GM12878 (cell line): ENCODE measurements around the gene LRP8. TPM values are rescaled to one million over a fixed set of nuclear protein-coding genes. Genes with fewer than 3 reads are reported as not detected.
A peak's percentile ranks its signal among the peaks of the same experiment; 100 is the strongest.

ENCODE experiments used
- ATAC-seq: fragments of 200-7000 bp; cut with Tn5 transposase; 3 replicates; pipeline ENCODE4 v1.9.1; 2020; ENCODE audit warnings: mild to moderate bottlenecking, moderate library complexity
- BruUV-seq: library from RNA; stranded (reverse); fragments of 400-500 nt; replicated peaks from 2 replicates; lab custom pipeline; 2021; lab: Mats Ljungman, UMichigan
- CTCF ChIA-PET: fragments of 300-600 bp; sonication (Branson Sonifier 250); formaldehyde crosslinking; extraction: SDS; loops from one replicate; lab custom pipeline; 2021; ENCODE audit warnings: inconsistent platforms; lab: Yijun Ruan, JAX
- POLR2A ChIA-PET: fragments of 350-600 bp; formaldehyde crosslinking; extraction: SDS; loops from one replicate; lab custom pipeline; 2021; ENCODE audit warnings: inconsistent platforms; lab: Charles Lee
- RAD21 ChIA-PET: fragments of 300-600 bp; sonication (Branson Sonifier 250); formaldehyde crosslinking; loops from one replicate; lab custom pipeline; 2023; ENCODE audit warnings: antibody characterized with exemption; ENCODE audit not compliant: unreplicated experiment; lab: Charles Lee
- SMC1A ChIA-PET: fragments of 300-600 bp; sonication (Branson Sonifier 250); formaldehyde crosslinking; loops from one replicate; lab custom pipeline; 2023; ENCODE audit not compliant: unreplicated experiment, uncharacterized antibody; lab: Charles Lee
- DNase-seq: peaks from one replicate; pipeline ENCODE4 v3.0.0-alpha.2; 2011; ENCODE audit warnings: low read depth, low spot score
- FAIRE-seq: peaks from 3 replicates; lab custom pipeline; 2011; peaks lifted over from hg19 to GRCh38; lab: Jason Lieb, UNC
- H2AFZ ChIP-seq: 2 replicates; pipeline ENCODE4 v1.6.0; 2011; ENCODE audit warnings: low read depth, low read length, control low read depth; ENCODE audit not compliant: control insufficient read depth
- H3K27ac ChIP-seq: 2 replicates; pipeline ENCODE4 v1.5.1; 2011; ENCODE audit warnings: control low read depth; ENCODE audit not compliant: control insufficient read depth, insufficient read depth
- H3K27me3 ChIP-seq, 2 experiments: replicated peaks in 1 of 2; 2 replicates each; pipeline versions ENCODE4 v1.6.0 to v1.6.1; 2011; ENCODE audit warnings: low read length in 1 of 2; ENCODE audit not compliant: control insufficient read depth in 2 of 2, insufficient read depth in 2 of 2
- H3K36me3 ChIP-seq, 2 experiments: 2 replicates each; pipeline ENCODE4 v1.5.1; 2011; ENCODE audit warnings: low read length in 1 of 2; ENCODE audit not compliant: control insufficient read depth in 2 of 2, insufficient read depth in 2 of 2
- H3K4me1 ChIP-seq: 2 replicates; pipeline ENCODE4 v1.6.1; 2011; ENCODE audit warnings: mild to moderate bottlenecking, low read length, moderate library complexity, mixed read lengths; ENCODE audit not compliant: control insufficient read depth, insufficient read depth
- H3K4me2 ChIP-seq: 2 replicates; pipeline ENCODE4 v1.6.0; 2011; ENCODE audit warnings: control low read depth; ENCODE audit not compliant: control insufficient read depth, insufficient read depth
- H3K4me3 ChIP-seq: fragments of 200-600 bp; sonication (generic); 2 replicates; pipeline ENCODE4 v1.5.1; 2016
- H3K79me2 ChIP-seq: 2 replicates; pipeline ENCODE4 v1.6.0; 2011; ENCODE audit warnings: low read length; ENCODE audit not compliant: control insufficient read depth, insufficient read depth
- H3K9ac ChIP-seq: 2 replicates; pipeline ENCODE4 v1.8.0; 2011; ENCODE audit warnings: low read length, control low read depth, mixed read lengths; ENCODE audit not compliant: control insufficient read depth, insufficient read depth
- H3K9me3 ChIP-seq: replicated peaks from 3 replicates; pipeline ENCODE4 v1.5.1; 2011; ENCODE audit warnings: mild to moderate bottlenecking, low read length; ENCODE audit not compliant: control insufficient read depth, insufficient read depth
- H4K20me1 ChIP-seq: 2 replicates; pipeline ENCODE4 v1.6.0; 2011; ENCODE audit not compliant: control insufficient read depth, insufficient read depth
- CTCF ChIP-seq, 3 experiments: IDR thresholded peaks in 2 of 3; conservative IDR thresholded peaks in 1 of 3; 2 replicates each; pipeline ENCODE4 v1.5.1; 2011; ENCODE audit warnings: low read depth in 3 of 3, low read length in 3 of 3, mild to moderate bottlenecking in 3 of 3, control low read depth in 2 of 3, moderate library complexity in 2 of 3, inconsistent platforms in 1 of 3, mixed read lengths in 1 of 3; ENCODE audit not compliant: control insufficient read depth in 2 of 3, insufficient read depth in 1 of 3; ENCODE audit errors: extremely low read depth in 1 of 3
- IRF5 ChIP-seq: fragments of 450-650 bp; IDR thresholded peaks from 2 replicates; pipeline ENCODE4 v1.6.1; 2017; ENCODE audit warnings: borderline replicate concordance
- RAD21 ChIP-seq: IDR thresholded peaks from 2 replicates; pipeline ENCODE4 v1.6.1; 2011; ENCODE audit warnings: mild to moderate bottlenecking, low read depth, low read length, moderate library complexity; ENCODE audit not compliant: insufficient read depth
- SMC3 ChIP-seq: IDR thresholded peaks from 2 replicates; pipeline ENCODE4 v1.6.1; 2011; ENCODE audit warnings: low read length, improper control_type of control experiment, borderline replicate concordance
- USF1 ChIP-seq: IDR thresholded peaks from 2 replicates; pipeline ENCODE4 v1.6.1; 2011; ENCODE audit warnings: borderline replicate concordance, low read depth, mild to moderate bottlenecking, moderate library complexity, mixed read lengths, low read length; ENCODE audit not compliant: insufficient read depth; ENCODE audit errors: extremely low read length
- in situ Hi-C: fragments of 300-500 bp; cut with MboI; formaldehyde crosslinking; loops from 9 replicates; pipeline ENCODE4 v1.14.3; 2018; ENCODE audit warnings: mixed read lengths
- intact Hi-C: fragments of 100-400 bp; cut with micrococcal nuclease; formaldehyde crosslinking; loops from one replicate; pipeline ENCODE4 v1.14.2; 2022; ENCODE audit not compliant: unreplicated experiment
- polyA plus RNA-seq, 11 experiments: library from polyadenylated mRNA; depleted of rRNA in 4 of 11; unstranded in 6 of 11; stranded (reverse) in 5 of 11; fragments of >200 nt; fragmentation: Nextera tagmentation in 4 of 11; fragmentation: Illumina TruSeq in 1 of 11; extraction: Ambion mirVana in 4 of 11; extraction: Trizol in 1 of 11; gene quantifications; 1 replicate in 1 of 11; 2 replicates in 10 of 11; pipeline versions ENCODE4 v1.2.1 to v1.2.3, GENCODE V29; 2011 to 2016; ENCODE audit warnings: inconsistent platforms in 2 of 11, missing spikeins in 2 of 11, low read depth in 1 of 11
- total RNA-seq, 4 experiments: library from RNA; depleted of rRNA in 3 of 4; stranded (reverse); fragments of >200 nt in 3 of 4; fragmentation: Illumina TruSeq in 1 of 4; extraction: Trizol in 1 of 4; gene quantifications; 2 replicates each; pipeline versions ENCODE4 v1.2.1 to v1.2.3, GENCODE V29; 2013 to 2021

The LRP8 gene
- total and polyA plus RNA-seq, 10 of the 15 experiments (the other 5 are each of a cell fraction or from before 2014, with no cell fraction given), result 2.8 to 40.5 (median 22.3) TPM

- in situ Hi-C loops, result no loop called here
- ATAC-seq (peak; percentile 43; the same call in 2 of the 3 replicates), DNase-seq (no peak)
- H4K20me1 ChIP-seq, result no peaks in the 10 kb centered on the region
- no peak overlapping the region for H3K4me3 ChIP-seq
- SMC1A ChIA-PET, result interaction anchor here (0.5 to 1.1 kb wide), 3 partner anchors 46 to 131 kb away, joined by 3 read pairs; no protein-coding TSS in a partner anchor
- H2AFZ ChIP-seq, result no peak overlapping the region
- CTCF ChIA-PET, result interaction anchor here (1.7 to 4.7 kb wide), 2 partner anchors 12 to 127 kb away, joined by 9 to 16 read pairs; no protein-coding TSS in a partner anchor
- H3K9ac ChIP-seq, result no peak overlapping the region
- no peak overlapping the region for H3K27ac ChIP-seq
- BruUV-seq, result no TSS peak
- POLR2A ChIA-PET, result no interaction called here
- TF ChIP-seq USF1, result no peak
- TF ChIP-seq IRF5, result no peak
- peak; percentile 8; the same call in 1 of the 2 replicates for TF ChIP-seq SMC3
- TF ChIP-seq RAD21, result peak; percentile 33
- TF ChIP-seq CTCF (IDR thresholded peaks at IDR 0.05 in 2 of 3, conservative IDR thresholded peaks at IDR 0.05 in 1 of 3; ENCODE audit: control insufficient read depth in 2 of 3, extremely low read depth in 1 of 3, insufficient read depth in 1 of 3, low read depth in 3 of 3, low read length in 3 of 3), result peak; percentile 22 to 25 (median 23); a peak in 4 of 6 replicates
- TF ChIP-seq, all 136 proteins: peak for 3
- Histone ChIP-seq H3K36me3 (peaks cover 25 to 30% of the 10 kb centered on the region in 2 experiments; a peak in 3 of 4 replicates), H3K27me3 (no peaks in the 10 kb centered on the region), H3K4me1 (no peaks in the 10 kb centered on the region), H3K4me2 (no peak overlapping the region), H3K9me3 (no peaks in the 10 kb centered on the region), H3K79me2 (no peaks in the 10 kb centered on the region)
- intact Hi-C loops, result no loop called here
- RAD21 ChIA-PET, result no interaction called here
- FAIRE-seq, result no peak
These were observed 61.8 kb downstream of the LRP8 start for GRCh38 chr1:53266038-53266437.
